Peyer's patch (tissue), 4 donors: ENCODE results near the gene ECSCR. TPM values are rescaled to one million over a fixed set of nuclear protein-coding genes. Genes with fewer than 3 reads are reported as not detected.
A peak's percentile ranks its signal among the peaks of the same experiment; 100 is the strongest.

Experiments used
- DNase-seq, 3 donors: peaks; one replicate each; pipeline ENCODE4 v3.0.0-alpha.2; 2017 to 2019
- H3K27ac ChIP-seq, 4 donors: fragments of 200-600 bp; sonication (generic); one replicate each; pipeline ENCODE4 v1.5.1; 2016 to 2019
- H3K27me3 ChIP-seq, 2 donors: fragments of 200-600 bp; sonication (generic); one replicate each; pipeline ENCODE4 v1.5.1; 2019
- H3K36me3 ChIP-seq, 3 donors: fragments of 200-600 bp; sonication (generic); one replicate each; pipeline ENCODE4 v1.5.1; 2016 to 2019
- H3K4me1 ChIP-seq, 4 donors: fragments of 200-600 bp; sonication (generic); one replicate each; pipeline ENCODE4 v1.5.1; 2016 to 2019
- H3K4me3 ChIP-seq, 4 donors: fragments of 200-600 bp; sonication (generic); 1 replicate in 3 of 4; 2 replicates in 1 of 4; pipeline ENCODE4 v1.5.1; 2016 to 2019; ENCODE audit warnings: mild to moderate bottlenecking in 1 of 4
- H3K9me3 ChIP-seq, 4 donors: fragments of 200-600 bp; sonication (generic); one replicate each; pipeline ENCODE4 v1.5.1; 2016 to 2019; ENCODE audit warnings: mild to moderate bottlenecking in 1 of 4
- CTCF ChIP-seq, 6 experiments: fragments of 450-650 bp in 4 of 6; fragments of 200-600 bp in 2 of 6; sonication (generic) in 1 of 6; IDR thresholded peaks; one replicate each; pipeline ENCODE4 v1.5.1; 2017 to 2019; ENCODE audit warnings: antibody characterized with exemption in 6 of 6, mild to moderate bottlenecking in 3 of 6, moderate library complexity in 1 of 6
- POLR2A ChIP-seq, 2 donors: fragments of 450-650 bp; IDR thresholded peaks; one replicate each; pipeline ENCODE4 v1.5.1; 2017; ENCODE audit warnings: antibody characterized with exemption in 2 of 2, mild to moderate bottlenecking in 2 of 2, moderate library complexity in 2 of 2
- total RNA-seq, 4 donors: library from RNA; depleted of rRNA; stranded (reverse); fragments of >200 nt; gene quantifications; one replicate each; pipeline ENCODE4 v1.1.0, GENCODE V29; 2016

ECSCR gene
- total RNA-seq, 4 donors from 2014 or later: 3.2 to 24.8 (median 7.9) TPM

- H3K27me3 ChIP-seq: no peaks in the 10 kb centered on the region
- no peak for DNase-seq
- H3K36me3 ChIP-seq: no peaks in the 10 kb centered on the region
- peaks cover 3 to 30% (median 6%) of the 10 kb centered on the region in 4 donors for H3K4me1 ChIP-seq
- no peaks in the 10 kb centered on the region for H3K9me3 ChIP-seq
- no peak overlapping the region for H3K4me3 ChIP-seq
- no peak overlapping the region for H3K27ac ChIP-seq
- TF ChIP-seq POLR2A (IDR thresholded peaks at IDR 0.05) (no peak), CTCF (IDR thresholded peaks at IDR 0.05) (no peak)
Observed at GRCh38 chr5:139468421-139468931, 5.9 kb upstream of the ECSCR start.

GRCh38 chr5:139461698-139462097, 845 bp downstream of the ECSCR start:
- peaks cover 0 to 16% (median 8%) of the 10 kb centered on the region in 4 donors for H3K4me1 ChIP-seq
- no peaks in the 10 kb centered on the region for H3K9me3 ChIP-seq
- TF ChIP-seq CTCF (IDR thresholded peaks at IDR 0.05): no peak
- no peak for TF ChIP-seq POLR2A (IDR thresholded peaks at IDR 0.05)
- H3K27me3 ChIP-seq: no peaks in the 10 kb centered on the region
- no peak for DNase-seq
- no peaks in the 10 kb centered on the region for H3K36me3 ChIP-seq
- H3K4me3 ChIP-seq: peak overlapping the region in 2 of 4 donors; percentile 21 to 24
- H3K27ac ChIP-seq: peak overlapping the region in 2 of 4 donors; percentile 22 to 54

- H3K4me3 ChIP-seq: peak overlapping the region in 1 of 4 donors; percentile 24
- no peak for TF ChIP-seq CTCF (IDR thresholded peaks at IDR 0.05)
- no peak for TF ChIP-seq POLR2A (IDR thresholded peaks at IDR 0.05)
Observed at GRCh38 chr5:139461176-139461575, 1.4 kb downstream of the ECSCR start.

GRCh38 chr5:139460455-139460854, 2.1 kb downstream of the ECSCR start:
- Histone ChIP-seq H3K27ac (peak overlapping the region in 2 of 4 donors; percentile 17 to 59), H3K27me3 (no peaks in the 10 kb centered on the region), H3K36me3 (no peaks in the 10 kb centered on the region), H3K9me3 (no peaks in the 10 kb centered on the region), H3K4me3 (no peak overlapping the region), H3K4me1 (peaks cover 0 to 16% (median 8%) of the 10 kb centered on the region in 4 donors)
- no peak for DNase-seq
- TF ChIP-seq POLR2A (IDR thresholded peaks at IDR 0.05) (no peak), CTCF (IDR thresholded peaks at IDR 0.05) (no peak)

More at GRCh38 chr5:139461176-139461575, 1.4 kb downstream of the ECSCR start:
- no peak for DNase-seq
- Histone ChIP-seq H3K4me1 (peaks cover 0 to 16% (median 8%) of the 10 kb centered on the region in 4 donors), H3K9me3 (no peaks in the 10 kb centered on the region), H3K27me3 (no peaks in the 10 kb centered on the region), H3K27ac (peak overlapping the region in 2 of 4 donors; percentile 22 to 54), H3K36me3 (no peaks in the 10 kb centered on the region)

GRCh38 chr5:139459451-139459934, 3.0 kb downstream of the ECSCR start:
- H3K9me3 ChIP-seq: no peaks in the 10 kb centered on the region
- no peaks in the 10 kb centered on the region for H3K27me3 ChIP-seq
- H3K4me1 ChIP-seq: peaks cover 0 to 16% (median 8%) of the 10 kb centered on the region in 4 donors
- DNase-seq: no peak
- no peak overlapping the region for H3K4me3 ChIP-seq
- no peaks in the 10 kb centered on the region for H3K36me3 ChIP-seq
- TF ChIP-seq CTCF (IDR thresholded peaks at IDR 0.05): no peak
- no peak for TF ChIP-seq POLR2A (IDR thresholded peaks at IDR 0.05)
- H3K27ac ChIP-seq: peak overlapping the region; percentile 30 to 69 (median 62)
